ENCODE data around the gene CECR2.

DNA sequence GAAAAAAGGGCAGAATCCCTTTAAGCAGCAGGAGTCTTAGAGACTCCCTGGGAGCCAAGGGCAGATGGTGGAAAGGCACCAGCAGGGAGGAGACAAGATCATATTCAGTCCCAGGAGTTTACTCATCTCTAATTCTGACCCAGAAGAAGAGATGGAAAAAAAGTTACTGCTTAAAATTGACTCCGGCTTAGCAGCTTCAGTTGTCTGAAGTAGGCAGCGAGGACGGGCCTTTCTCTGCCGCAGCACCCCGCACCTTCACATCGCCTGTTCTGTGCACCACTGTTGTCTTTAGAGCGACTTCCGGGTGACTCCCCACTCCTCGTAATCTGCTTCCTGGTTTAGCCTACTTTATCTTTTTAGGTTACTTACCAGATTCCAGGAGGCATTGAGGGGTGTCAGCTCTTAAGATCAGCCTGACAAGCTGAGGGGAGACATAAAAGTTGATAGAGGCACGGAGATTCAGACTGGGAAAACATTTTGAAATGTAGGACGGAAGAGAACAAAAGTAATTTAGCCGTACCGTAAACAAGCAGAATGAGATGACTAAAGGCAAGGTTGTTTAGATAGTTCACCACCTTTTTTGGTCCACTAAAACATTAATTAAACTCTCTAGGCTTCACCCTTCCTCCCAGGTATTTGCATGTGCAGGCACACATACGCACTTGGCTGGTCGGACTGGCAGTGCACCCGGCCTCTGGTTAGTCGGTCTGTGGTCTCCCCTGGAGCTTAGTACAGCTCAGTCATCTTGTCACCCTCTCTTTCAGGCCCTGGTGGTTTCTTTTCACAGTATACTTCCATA, 74.3 kb downstream of the CECR2 start:
- TF ChIP-seq SIN3A (IDR thresholded peaks at IDR 0.05; ENCODE audit: borderline replicate concordance, insufficient read depth, low read depth, low read length), result no peak
- TF ChIP-seq, protein P1, sequence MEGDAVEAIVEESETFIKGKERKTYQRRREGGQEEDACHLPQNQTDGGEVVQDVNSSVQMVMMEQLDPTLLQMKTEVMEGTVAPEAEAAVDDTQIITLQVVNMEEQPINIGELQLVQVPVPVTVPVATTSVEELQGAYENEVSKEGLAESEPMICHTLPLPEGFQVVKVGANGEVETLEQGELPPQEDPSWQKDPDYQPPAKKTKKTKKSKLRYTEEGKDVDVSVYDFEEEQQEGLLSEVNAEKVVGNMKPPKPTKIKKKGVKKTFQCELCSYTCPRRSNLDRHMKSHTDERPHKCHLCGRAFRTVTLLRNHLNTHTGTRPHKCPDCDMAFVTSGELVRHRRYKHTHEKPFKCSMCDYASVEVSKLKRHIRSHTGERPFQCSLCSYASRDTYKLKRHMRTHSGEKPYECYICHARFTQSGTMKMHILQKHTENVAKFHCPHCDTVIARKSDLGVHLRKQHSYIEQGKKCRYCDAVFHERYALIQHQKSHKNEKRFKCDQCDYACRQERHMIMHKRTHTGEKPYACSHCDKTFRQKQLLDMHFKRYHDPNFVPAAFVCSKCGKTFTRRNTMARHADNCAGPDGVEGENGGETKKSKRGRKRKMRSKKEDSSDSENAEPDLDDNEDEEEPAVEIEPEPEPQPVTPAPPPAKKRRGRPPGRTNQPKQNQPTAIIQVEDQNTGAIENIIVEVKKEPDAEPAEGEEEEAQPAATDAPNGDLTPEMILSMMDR (IDR thresholded peaks at IDR 0.05), result no peak
